B cell (primary cell): ENCODE results near the gene THAP2. TPM values are rescaled to one million over a fixed set of nuclear protein-coding genes. Genes with fewer than 3 reads are reported as not detected.

ENCODE experiments used
- ATAC-seq: fragments of 200-7000 bp; cut with Tn5 transposase; one replicate; pipeline ENCODE4 v1.10.0; 2021; ENCODE audit warnings: low read depth, mild to moderate bottlenecking, moderate number of reproducible peaks, moderate library complexity
- CTCF ChIA-PET: fragments of 350-600 bp; sonication (Branson Sonifier 250); formaldehyde crosslinking; loops from one replicate; lab custom pipeline; 2021; ENCODE audit warnings: antibody characterized with exemption, inconsistent platforms; lab: Charles Lee
- POLR2A ChIA-PET: fragments of 350-600 bp; sonication (Branson Sonifier 250); formaldehyde crosslinking; loops from one replicate; lab custom pipeline; 2021; ENCODE audit warnings: antibody characterized with exemption; lab: Charles Lee
- DNase-seq: peaks from one replicate; pipeline ENCODE4 v3.0.0; 2013
- H2AFZ ChIP-seq: 2 replicates; pipeline ENCODE4 v1.6.1; 2012; ENCODE audit warnings: mild to moderate bottlenecking, low read depth, low read length; ENCODE audit not compliant: insufficient read depth, poor library complexity, severe bottlenecking
- H3K27ac ChIP-seq, 2 donors: 1 replicate in 1 of 2; 2 replicates in 1 of 2; pipeline ENCODE4 v1.5.1; 2012 to 2013; ENCODE audit warnings: low read length in 2 of 2, mild to moderate bottlenecking in 2 of 2, moderate library complexity in 1 of 2
- H3K27me3 ChIP-seq, 4 experiments: fragments of 200-600 bp in 1 of 4; sonication (generic) in 1 of 4; replicated peaks in 1 of 4; 1 replicate in 2 of 4; 2 replicates in 2 of 4; pipeline versions ENCODE4 v1.6.1 to v1.7.0; 2013 to 2016; ENCODE audit warnings: low read length in 3 of 4, mild to moderate bottlenecking in 2 of 4, mixed read lengths in 1 of 4, moderate library complexity in 1 of 4; ENCODE audit not compliant: insufficient read depth in 4 of 4, control insufficient read depth in 3 of 4; ENCODE audit errors: control extremely low read depth in 1 of 4
- H3K36me3 ChIP-seq, 2 experiments: replicated peaks in 1 of 2; 1 replicate in 1 of 2; 2 replicates in 1 of 2; pipeline versions ENCODE4 v1.6.1 to v1.7.1; 2013; ENCODE audit warnings: low read length in 1 of 2; ENCODE audit not compliant: insufficient read depth in 2 of 2, control insufficient read depth in 1 of 2; ENCODE audit errors: control extremely low read depth in 1 of 2, extremely low read depth in 1 of 2
- H3K4me1 ChIP-seq, 2 donors: fragments of 200-600 bp in 1 of 2; sonication (generic) in 1 of 2; 1 replicate in 1 of 2; 2 replicates in 1 of 2; pipeline versions ENCODE4 v1.5.1 to v1.6.1; 2013 to 2017; ENCODE audit warnings: low read length in 2 of 2; ENCODE audit not compliant: control insufficient read depth in 2 of 2, insufficient read depth in 2 of 2
- H3K4me2 ChIP-seq: replicated peaks from 2 replicates; pipeline ENCODE3; 2012; ENCODE audit warnings: mild to moderate bottlenecking, low read depth, low read length; ENCODE audit not compliant: poor library complexity, severe bottlenecking
- H3K4me3 ChIP-seq, 5 experiments: fragments of 200-600 bp in 1 of 5; sonication (generic) in 1 of 5; 1 replicate in 3 of 5; 2 replicates in 2 of 5; pipeline versions ENCODE4 v1.5.1 to v1.7.0; 2011 to 2016; ENCODE audit warnings: low read length in 4 of 5, mild to moderate bottlenecking in 4 of 5, low read depth in 2 of 5, control low read depth in 1 of 5, moderate library complexity in 1 of 5; ENCODE audit not compliant: insufficient read depth in 1 of 5; ENCODE audit errors: control extremely low read depth in 1 of 5, extremely low read depth in 1 of 5
- H3K79me2 ChIP-seq: fragments of 200-600 bp; sonication (generic); one replicate; pipeline ENCODE4 v1.6.0; 2016; ENCODE audit warnings: low read length; ENCODE audit not compliant: control insufficient read depth, insufficient read depth
- H3K9ac ChIP-seq: fragments of 200-600 bp; sonication (generic); 2 replicates; pipeline ENCODE4 v1.6.1; 2017; ENCODE audit warnings: mild to moderate bottlenecking, low read length, moderate library complexity
- H3K9me3 ChIP-seq, 3 donors: one replicate each; pipeline versions ENCODE4 v1.6.1 to v1.7.1; 2013; ENCODE audit warnings: low read length in 2 of 3; ENCODE audit not compliant: control insufficient read depth in 2 of 3, insufficient read depth in 1 of 3; ENCODE audit errors: control extremely low read depth in 1 of 3
- H4K20me1 ChIP-seq: 2 replicates; pipeline ENCODE4 v1.6.0; 2012; ENCODE audit warnings: mild to moderate bottlenecking, low read length; ENCODE audit not compliant: insufficient read depth, control insufficient read depth, poor library complexity, severe bottlenecking
- H3K27ac Mint-ChIP-seq: one replicate; pipeline ENCODE4 v1.8.0; 2021; ENCODE audit warnings: mixed read lengths
- H3K27me3 Mint-ChIP-seq: one replicate; pipeline ENCODE4 v1.8.0; 2021; ENCODE audit warnings: mixed read lengths
- H3K4me1 Mint-ChIP-seq: one replicate; pipeline ENCODE4 v1.8.0; 2021; ENCODE audit warnings: mixed read lengths
- H3K4me3 Mint-ChIP-seq: one replicate; pipeline ENCODE4 v1.8.0; 2021; ENCODE audit warnings: mixed read lengths
- H3K9me3 Mint-ChIP-seq: one replicate; pipeline ENCODE4 v1.8.0; 2022; ENCODE audit warnings: mixed read lengths; ENCODE audit not compliant: insufficient read depth
- EZH2 ChIP-seq: IDR thresholded peaks from 2 replicates; pipeline ENCODE4 v1.6.1; 2012; ENCODE audit warnings: borderline replicate concordance, low read depth, mild to moderate bottlenecking, moderate library complexity, low read length; ENCODE audit not compliant: insufficient read depth, poor library complexity, severe bottlenecking
- WGBS: methylation state at CpG from one replicate; pipeline ENCODE4 v1.1.5; 2013; ENCODE audit warnings: missing lambda C conversion rate; ENCODE audit not compliant: insufficient coverage; 5-methylcytosine and 5-hydroxymethylcytosine counted together
- intact Hi-C: fragments of 100-400 bp; cut with micrococcal nuclease; formaldehyde crosslinking; loops from one replicate; pipeline ENCODE4 v1.10.0; 2022
- polyA plus RNA-seq: library from polyadenylated mRNA; depleted of rRNA; stranded (reverse); fragments of >200 nt; gene quantifications from 2 replicates; pipeline ENCODE4 v1.2.3, GENCODE V29; 2012
- total RNA-seq, 2 donors: library from RNA; stranded (reverse); fragments of 120-200 nt in 1 of 2; gene quantifications; 1 replicate in 1 of 2; 2 replicates in 1 of 2; pipeline versions ENCODE4 v1.2.3 to v1.2.4, GENCODE V29; 2013 to 2022
- TF ChIP-seq, protein P1 (sequence below): fragments of 200-600 bp; IDR thresholded peaks from one replicate; pipeline ENCODE4 v1.8.0; 2022; ENCODE audit warnings: antibody characterized with exemption, mild to moderate bottlenecking

THAP2 gene
- total and polyA plus RNA-seq, 2 donors (not counting 1 experiment from before 2014, with no cell fraction given): 11.6 to 13.2 TPM

DNA sequence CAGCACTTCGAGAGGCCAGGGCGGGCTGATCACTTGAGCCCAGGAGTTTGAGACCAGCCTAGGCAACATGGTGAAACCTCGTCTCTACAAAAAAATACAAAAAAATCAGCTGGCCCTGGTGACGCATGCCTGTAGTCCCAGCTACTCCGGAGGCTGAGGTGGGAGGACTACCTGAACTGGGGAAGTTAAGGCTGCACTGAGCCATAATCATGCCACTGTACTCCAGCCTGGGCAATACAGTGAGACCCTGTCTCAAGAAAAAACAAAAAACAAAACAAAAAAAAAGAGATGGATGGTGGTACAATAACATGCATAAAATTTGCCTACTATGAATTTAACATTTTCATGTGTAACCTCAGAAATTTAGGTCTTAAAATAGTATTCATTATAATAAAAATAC, 2.2 kb downstream of the THAP2 start:
- intact Hi-C loops: loop anchor here (10.0 kb wide), 1 partner anchor 179 kb away; no protein-coding TSS in a partner anchor
- Histone ChIP-seq H2AFZ (no peak overlapping the region), H3K27ac (peak overlapping the region in 1 of 2 donors; percentile 97), H3K9ac (no peak overlapping the region), H3K9me3 (no peaks in the 10 kb centered on the region), H3K27me3 (no peaks in the 10 kb centered on the region), H3K4me3 (no peak overlapping the region), H3K4me2 (no peak overlapping the region), H4K20me1 (peaks cover 22% of the 10 kb centered on the region), H3K4me1 (peaks cover 23 to 28% of the 10 kb centered on the region in 2 donors), H3K79me2 (peaks cover 73% of the 10 kb centered on the region), H3K36me3 (no peaks in the 10 kb centered on the region)
- DNase-seq: no peak
- ChIA-PET CTCF (interaction anchor here (1.0 to 11.6 kb wide), 3 partner anchors 18 to 82 kb away, joined by 3 to 116 read pairs (median 5); no protein-coding TSS in a partner anchor), POLR2A (no interaction called here)
- WGBS: 100% methylated on average over 2 of the region's 5 CpGs
- Mint-ChIP-seq H3K27ac (no peak overlapping the region), H3K9me3 (no peaks in the 10 kb centered on the region), H3K4me3 (no peak overlapping the region), H3K4me1 (peaks cover 43% of the 10 kb centered on the region), H3K27me3 (no peaks in the 10 kb centered on the region)
- TF ChIP-seq, protein P1, sequence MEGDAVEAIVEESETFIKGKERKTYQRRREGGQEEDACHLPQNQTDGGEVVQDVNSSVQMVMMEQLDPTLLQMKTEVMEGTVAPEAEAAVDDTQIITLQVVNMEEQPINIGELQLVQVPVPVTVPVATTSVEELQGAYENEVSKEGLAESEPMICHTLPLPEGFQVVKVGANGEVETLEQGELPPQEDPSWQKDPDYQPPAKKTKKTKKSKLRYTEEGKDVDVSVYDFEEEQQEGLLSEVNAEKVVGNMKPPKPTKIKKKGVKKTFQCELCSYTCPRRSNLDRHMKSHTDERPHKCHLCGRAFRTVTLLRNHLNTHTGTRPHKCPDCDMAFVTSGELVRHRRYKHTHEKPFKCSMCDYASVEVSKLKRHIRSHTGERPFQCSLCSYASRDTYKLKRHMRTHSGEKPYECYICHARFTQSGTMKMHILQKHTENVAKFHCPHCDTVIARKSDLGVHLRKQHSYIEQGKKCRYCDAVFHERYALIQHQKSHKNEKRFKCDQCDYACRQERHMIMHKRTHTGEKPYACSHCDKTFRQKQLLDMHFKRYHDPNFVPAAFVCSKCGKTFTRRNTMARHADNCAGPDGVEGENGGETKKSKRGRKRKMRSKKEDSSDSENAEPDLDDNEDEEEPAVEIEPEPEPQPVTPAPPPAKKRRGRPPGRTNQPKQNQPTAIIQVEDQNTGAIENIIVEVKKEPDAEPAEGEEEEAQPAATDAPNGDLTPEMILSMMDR: no peak
- no peak for TF ChIP-seq EZH2
- ATAC-seq: no peak

DNA sequence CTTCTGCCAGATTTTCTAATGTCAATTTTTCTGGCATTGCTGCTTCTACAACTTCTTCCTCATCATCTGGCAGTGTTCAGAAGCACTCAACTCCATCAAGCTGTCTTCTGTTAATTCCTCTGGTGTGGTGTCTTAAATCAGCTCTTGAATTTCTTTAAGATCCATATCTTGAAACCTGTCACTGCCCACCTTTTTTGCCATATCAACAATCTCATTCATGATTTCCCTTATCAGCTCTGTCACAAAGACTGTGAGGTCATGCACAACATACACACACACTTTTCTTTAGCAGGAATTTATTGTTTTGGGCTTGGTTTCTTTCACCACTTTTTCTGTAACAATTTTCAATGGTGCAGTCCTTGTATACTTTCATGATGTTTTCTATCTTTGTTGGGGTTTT, 7.2 kb downstream of the THAP2 start:
- H3K4me1 Mint-ChIP-seq: peaks cover 9% of the 10 kb centered on the region
- no peaks in the 10 kb centered on the region for H4K20me1 ChIP-seq
- CTCF ChIA-PET: no interaction called here
- peaks cover 55% of the 10 kb centered on the region for H3K79me2 ChIP-seq
- ATAC-seq: no peak
- no peaks in the 10 kb centered on the region for H3K9me3 ChIP-seq
- peaks cover 0 to 1% of the 10 kb centered on the region in 2 experiments for H3K36me3 ChIP-seq
- no peaks in the 10 kb centered on the region for H3K27me3 ChIP-seq
- no peaks in the 10 kb centered on the region for H3K9me3 Mint-ChIP-seq
- no peak overlapping the region for H3K4me3 ChIP-seq
- DNase-seq: no peak
- H3K27ac Mint-ChIP-seq: no peak overlapping the region
- H3K9ac ChIP-seq: no peak overlapping the region
- no peak overlapping the region for H3K4me3 Mint-ChIP-seq
- H3K4me1 ChIP-seq: no peaks in the 10 kb centered on the region
- intact Hi-C loops: no loop called here
- no peaks in the 10 kb centered on the region for H3K27me3 Mint-ChIP-seq
- H3K4me2 ChIP-seq: no peak overlapping the region
- H2AFZ ChIP-seq: no peak overlapping the region
- POLR2A ChIA-PET: no interaction called here
- TF ChIP-seq EZH2: no peak
- TF ChIP-seq, protein P1: no peak
- H3K27ac ChIP-seq: no peak overlapping the region
